Fibroblast of lung (primary cell): ENCODE data around the gene SPECC1L.
A peak's percentile ranks its signal among the peaks of the same experiment; 100 is the strongest.

Experiments
- CTCF ChIP-seq, 2 donors: IDR thresholded peaks in 1 of 2; conservative IDR thresholded peaks in 1 of 2; 1 replicate in 1 of 2; 2 replicates in 1 of 2; pipeline ENCODE4 v1.5.1; 2011 to 2012; ENCODE audit warnings: low read length in 2 of 2, control low read depth in 1 of 2, inconsistent platforms in 1 of 2, low read depth in 1 of 2, mild to moderate bottlenecking in 1 of 2
- EZH2 ChIP-seq: IDR thresholded peaks from 2 replicates; pipeline ENCODE4 v1.5.1; 2012; ENCODE audit warnings: low read length, control low read depth, mild to moderate bottlenecking; ENCODE audit errors: missing control alignments

GRCh38 chr22:24424001-24424900, 153.6 kb downstream of the SPECC1L start:
- TF ChIP-seq CTCF (conservative IDR thresholded peaks at IDR 0.05 in 1 of 2, IDR thresholded peaks at IDR 0.05 in 1 of 2; ENCODE audit: low read depth in 1 of 2, low read length in 2 of 2) (no peak), EZH2 (peak; percentile 32)
